ENCODE data around the gene MAFF. TPM values are rescaled to one million over a fixed set of nuclear protein-coding genes. Genes with fewer than 3 reads are reported as not detected.

The MAFF gene
- polyA plus RNA-seq, 1 of the 3 experiments (the other 2 are of a cell fraction) = 7.9 TPM

GRCh38 chr22:38204784-38205183 lies 3.0 kb downstream of the MAFF start:
- no peak overlapping the region for H3K27ac ChIP-seq (ENCODE audit: low read depth in 2 of 2, low read length in 1 of 2)

More at GRCh38 chr22:38204784-38205183, 3.0 kb downstream of the MAFF start:
- Histone ChIP-seq H3F3A (replicated peaks; ENCODE audit: insufficient read depth) (no peaks in the 10 kb centered on the region), H3K4me3 (ENCODE audit: low read depth in 2 of 2, low read length in 1 of 2) (no peak overlapping the region), H3K9ac (no peak overlapping the region), H3K9me3 (no peaks in the 10 kb centered on the region), H3K9me2 (no peaks in the 10 kb centered on the region), H4K20me1 (ENCODE audit: insufficient read depth) (peaks cover 21% of the 10 kb centered on the region), H3K27me3 (ENCODE audit: insufficient read depth) (no peaks in the 10 kb centered on the region), H3K4me1 (ENCODE audit: control insufficient read depth in 1 of 2, insufficient read depth in 2 of 2, low read depth in 1 of 2, low read length in 1 of 2) (peaks cover 0 to 11% of the 10 kb centered on the region in 2 experiments; a peak in 1 of 4 replicates), H3K79me2 (ENCODE audit: insufficient read depth) (peaks cover 58% of the 10 kb centered on the region), H2AFZ (ENCODE audit: low read depth) (no peak overlapping the region), H3K4me2 (no peak overlapping the region), H3K36me3 (replicated peaks in 1 of 2; ENCODE audit: control insufficient read depth in 1 of 2, insufficient read depth in 2 of 2, low read length in 1 of 2) (no peaks in the 10 kb centered on the region)
- CTCF ChIA-PET = interaction anchor here (1.0 kb wide), 1 partner anchor 90 kb away, joined by 3 read pairs; no protein-coding TSS in a partner anchor
- POLR2A ChIA-PET = no interaction called here
- no peak for TF ChIP-seq ELF1 (IDR thresholded peaks at IDR 0.05)
- no peak for TF ChIP-seq ZBTB33 (IDR thresholded peaks at IDR 0.05; ENCODE audit: borderline replicate concordance, low read depth)
- no peak for TF ChIP-seq IRF3 (IDR thresholded peaks at IDR 0.05; ENCODE audit: low read depth, low read length)
- TF ChIP-seq NFIC (IDR thresholded peaks at IDR 0.05; ENCODE audit: borderline replicate concordance) = no peak
- TF ChIP-seq PBX3 (IDR thresholded peaks at IDR 0.05) = no peak
- TF ChIP-seq NRF1 (IDR thresholded peaks at IDR 0.05; ENCODE audit: low read depth, low read length) = no peak
- no peak for TF ChIP-seq RFX5 (IDR thresholded peaks at IDR 0.05; ENCODE audit: low read length)
- no peak for TF ChIP-seq GABPA (IDR thresholded peaks at IDR 0.05; ENCODE audit: low read depth)
- no peak for TF ChIP-seq RAD21 (IDR thresholded peaks at IDR 0.05; ENCODE audit: low read length)
- no peak for TF ChIP-seq GATA2 (CRISPR knock-in tag; IDR thresholded peaks at IDR 0.05)
- TF ChIP-seq TEAD4 (IDR thresholded peaks at IDR 0.05; ENCODE audit: borderline replicate concordance, insufficient read depth) = no peak
- no peak for TF ChIP-seq EP300 (IDR thresholded peaks at IDR 0.05; ENCODE audit: borderline replicate concordance in 1 of 2, low read depth in 1 of 2, low read length in 1 of 2)
- no peak for TF ChIP-seq RXRA (IDR thresholded peaks at IDR 0.05; ENCODE audit: borderline replicate concordance, low read depth)
- no peak for TF ChIP-seq MXI1 (IDR thresholded peaks at IDR 0.05; ENCODE audit: low read depth, low read length)
- no peak for DNase-seq
- WGBS (ENCODE audit: low lambda C conversion rate) = 94% methylated on average over 3 of the region's 7 CpGs
